ENCODE results near the gene GAPDHS. TPM values are rescaled to one million over a fixed set of nuclear protein-coding genes. Genes with fewer than 3 reads are reported as not detected.

Gene GAPDHS
- total and polyA plus RNA-seq, 2 of the 13 experiments (the other 11 are each of a cell fraction or from before 2014, with no cell fraction given), result not detected

GRCh38 chr19:35525873-35526272 lies 7.4 kb upstream of the GAPDHS start:
- no peaks in the 10 kb centered on the region for H3K36me3 ChIP-seq (replicated peaks in 1 of 2; ENCODE audit: control insufficient read depth in 1 of 2, insufficient read depth in 2 of 2, low read length in 2 of 2)
- DNase-seq (ENCODE audit: low spot score) (no peak), FAIRE-seq (no peak), ATAC-seq (no peak)
- H3K9ac ChIP-seq (ENCODE audit: insufficient read depth, low read depth, low read length), result no peak overlapping the region
- no peak overlapping the region for H3K4me3 ChIP-seq (replicated peaks in 1 of 3; ENCODE audit: insufficient read depth in 1 of 3, low read depth in 2 of 3, low read length in 3 of 3)
- ChIA-PET CTCF (ENCODE audit: low intra/inter-chr PET ratio, low total read pairs) (no interaction called here), POLR2A (no interaction called here)
- in situ Hi-C loops (cut with HindIII; ENCODE audit: extremely low pct_ligation_motif_present, low pct_unique_long_range_greater_than_20kb) (no loop called here), intact Hi-C loops (cut with micrococcal nuclease; ENCODE audit: unreplicated experiment) (no loop called here)
- WGBS (ENCODE audit: low lambda C conversion rate), result 5% methylated on average over 4 of the region's 4 CpGs
- no peaks in the 10 kb centered on the region for H3K79me2 ChIP-seq (ENCODE audit: insufficient read depth, low read length)
- H3K9me3 ChIP-seq (ENCODE audit: low read length), result no peaks in the 10 kb centered on the region
- H4K20me1 ChIP-seq (ENCODE audit: insufficient read depth, low read length), result no peaks in the 10 kb centered on the region
- H3K27me3 ChIP-seq (ENCODE audit: control insufficient read depth in 1 of 2, insufficient read depth in 2 of 2, low read length in 2 of 2), result peaks cover 8 to 45% of the 10 kb centered on the region in 2 experiments
- no peak overlapping the region for H3K27ac ChIP-seq (ENCODE audit: extremely low read length, insufficient read depth, low read length)
- no peak overlapping the region for H2AFZ ChIP-seq (ENCODE audit: low read length)
- H3K4me1 ChIP-seq (ENCODE audit: insufficient read depth, low read length), result peaks cover 23% of the 10 kb centered on the region
- no peak for TF ChIP-seq ZSCAN5A (CRISPR knock-in tag; IDR thresholded peaks at IDR 0.05; ENCODE audit: borderline replicate concordance)
- TF ChIP-seq KDM5B (CRISPR knock-in tag; IDR thresholded peaks at IDR 0.05; ENCODE audit: borderline replicate concordance), result no peak
- BruUV-seq (replicated peaks), result no TSS peak
- H3K4me2 ChIP-seq (ENCODE audit: low read depth, low read length), result no peak overlapping the region

- BruUV-seq (replicated peaks), result no TSS peak
- Histone ChIP-seq H3K36me3 (replicated peaks in 1 of 2; ENCODE audit: control insufficient read depth in 1 of 2, insufficient read depth in 2 of 2, low read length in 2 of 2) (no peaks in the 10 kb centered on the region), H3K9ac (ENCODE audit: insufficient read depth, low read depth, low read length) (no peak within 1 kb of the TSS), H3K4me1 (ENCODE audit: insufficient read depth, low read length) (peaks cover 27% of the 10 kb centered on the region), H3K4me2 (ENCODE audit: low read depth, low read length) (no peak within 1 kb of the TSS), H3K9me3 (ENCODE audit: low read length) (no peaks in the 10 kb centered on the region), H3K27ac (ENCODE audit: extremely low read length, insufficient read depth, low read length) (no peak within 1 kb of the TSS), H3K4me3 (replicated peaks in 1 of 3; ENCODE audit: insufficient read depth in 1 of 3, low read depth in 2 of 3, low read length in 3 of 3) (no peak within 1 kb of the TSS), H4K20me1 (ENCODE audit: insufficient read depth, low read length) (no peaks in the 10 kb centered on the region), H2AFZ (ENCODE audit: low read length) (no peak within 1 kb of the TSS), H3K27me3 (ENCODE audit: control insufficient read depth in 1 of 2, insufficient read depth in 2 of 2, low read length in 2 of 2) (peaks cover 10 to 33% of the 10 kb centered on the region in 2 experiments), H3K79me2 (ENCODE audit: insufficient read depth, low read length) (no peaks in the 10 kb centered on the region)
- FAIRE-seq (no peak), DNase-seq (ENCODE audit: low spot score) (no peak), ATAC-seq (no peak)
- ChIA-PET POLR2A (no interaction called here), CTCF (ENCODE audit: low intra/inter-chr PET ratio, low total read pairs) (no interaction called here)
- intact Hi-C loops (cut with micrococcal nuclease; ENCODE audit: unreplicated experiment), result no loop called here
- in situ Hi-C loops (cut with HindIII; ENCODE audit: extremely low pct_ligation_motif_present, low pct_unique_long_range_greater_than_20kb), result no loop called here
- TF ChIP-seq HIC2 (CRISPR knock-in tag; IDR thresholded peaks at IDR 0.05; ENCODE audit: low read depth), result no peak
- 8% methylated on average over 11 of the region's 11 CpGs for WGBS (ENCODE audit: low lambda C conversion rate)
These were observed 4.8 kb upstream of the GAPDHS start, which contains the start of gene SBSN for GRCh38 chr19:35528218-35529038. Gene SBSN (minus strand): TSS chr19:35528311. CDS start chr19:35528281, 30 bp downstream.
